Colonic mucosa (tissue), 4 donors: ENCODE data around the gene TGM4. TPM values are rescaled to one million over a fixed set of nuclear protein-coding genes. Genes with fewer than 3 reads are reported as not detected.
"Not testable (repeated sequence)": the region's sequence is repeated elsewhere in the genome, so short reads cannot be mapped to it uniquely, and the experiment has no call there.

Experiments used
- DNase-seq: peaks from one replicate; pipeline ENCODE4 v3.0.0-alpha.2; 2020
- H3K27ac ChIP-seq: fragments of 200-600 bp; one replicate; pipeline ENCODE4 v1.8.0; 2021
- H3K27me3 ChIP-seq: fragments of 200-600 bp; one replicate; pipeline ENCODE4 v1.8.0; 2021
- H3K36me3 ChIP-seq: fragments of 200-600 bp; one replicate; pipeline ENCODE4 v1.8.0; 2021
- H3K4me1 ChIP-seq: fragments of 200-600 bp; one replicate; pipeline ENCODE4 v1.8.0; 2021; ENCODE audit warnings: mild to moderate bottlenecking
- H3K4me3 ChIP-seq: fragments of 200-600 bp; one replicate; pipeline ENCODE4 v1.8.0; 2021
- H3K9ac ChIP-seq, 2 donors: one replicate each; pipeline ENCODE4 v1.7.0; 2013; ENCODE audit warnings: control low read depth in 2 of 2, low read depth in 2 of 2, low read length in 2 of 2
- H3K9me3 ChIP-seq: fragments of 200-600 bp; one replicate; pipeline ENCODE4 v1.8.0; 2021
- intact Hi-C: fragments of 100-400 bp; cut with DNase I; formaldehyde crosslinking; loops from one replicate; pipeline ENCODE4 v1.14.1; 2022
- total RNA-seq, 2 donors: library from RNA; stranded (reverse); fragmentation: NEBNext Ultra II Directional in 1 of 2; extraction: Animal tissue kit (Norgen Biotek cat#: 25700) in 1 of 2; gene quantifications; one replicate each; pipeline ENCODE4 v1.2.1, GENCODE V29; 2021
- TF ChIP-seq, protein P1 (sequence below): fragments of 200-600 bp; IDR thresholded peaks from one replicate; pipeline ENCODE4 v1.8.0; 2022; ENCODE audit warnings: antibody characterized with exemption, mild to moderate bottlenecking
- donor health status: healthy.
- donor health status: DM: no; HTN: no; CAD: no.
- donor health status: DM: no; HTN: no; CAD: no.

Gene TGM4
- total RNA-seq, 2 donors from 2014 or later, result not detected

DNA sequence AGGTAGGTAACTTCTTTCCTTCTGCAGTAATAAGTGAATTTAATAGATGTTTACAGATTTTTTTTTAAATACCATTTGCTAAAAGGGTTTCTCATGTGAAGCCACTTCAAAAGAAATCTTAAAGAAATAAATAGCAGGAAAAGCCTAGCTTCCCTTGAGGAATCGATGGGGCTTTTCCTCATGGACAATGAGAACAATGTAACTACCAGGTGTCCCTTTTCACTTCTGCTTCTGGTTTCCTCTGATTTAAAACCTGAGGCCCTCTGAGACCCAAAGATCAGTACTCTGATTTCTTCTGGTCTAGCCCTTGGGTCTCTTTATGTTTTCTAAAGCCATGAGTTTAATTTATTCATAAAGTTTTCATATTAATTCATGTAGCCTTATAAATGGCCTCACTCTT lies 25.8 kb upstream of the TGM4 start:
- Histone ChIP-seq H3K27ac (no peak overlapping the region), H3K4me3 (no peak overlapping the region), H3K9ac (no peak overlapping the region), H3K4me1 (no peaks in the 10 kb centered on the region), H3K9me3 (no peaks in the 10 kb centered on the region), H3K27me3 (no peaks in the 10 kb centered on the region), H3K36me3 (no peaks in the 10 kb centered on the region)
- intact Hi-C loops, result no loop called here
- TF ChIP-seq, protein P1, sequence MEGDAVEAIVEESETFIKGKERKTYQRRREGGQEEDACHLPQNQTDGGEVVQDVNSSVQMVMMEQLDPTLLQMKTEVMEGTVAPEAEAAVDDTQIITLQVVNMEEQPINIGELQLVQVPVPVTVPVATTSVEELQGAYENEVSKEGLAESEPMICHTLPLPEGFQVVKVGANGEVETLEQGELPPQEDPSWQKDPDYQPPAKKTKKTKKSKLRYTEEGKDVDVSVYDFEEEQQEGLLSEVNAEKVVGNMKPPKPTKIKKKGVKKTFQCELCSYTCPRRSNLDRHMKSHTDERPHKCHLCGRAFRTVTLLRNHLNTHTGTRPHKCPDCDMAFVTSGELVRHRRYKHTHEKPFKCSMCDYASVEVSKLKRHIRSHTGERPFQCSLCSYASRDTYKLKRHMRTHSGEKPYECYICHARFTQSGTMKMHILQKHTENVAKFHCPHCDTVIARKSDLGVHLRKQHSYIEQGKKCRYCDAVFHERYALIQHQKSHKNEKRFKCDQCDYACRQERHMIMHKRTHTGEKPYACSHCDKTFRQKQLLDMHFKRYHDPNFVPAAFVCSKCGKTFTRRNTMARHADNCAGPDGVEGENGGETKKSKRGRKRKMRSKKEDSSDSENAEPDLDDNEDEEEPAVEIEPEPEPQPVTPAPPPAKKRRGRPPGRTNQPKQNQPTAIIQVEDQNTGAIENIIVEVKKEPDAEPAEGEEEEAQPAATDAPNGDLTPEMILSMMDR, result no peak
- DNase-seq, result no peak

DNA sequence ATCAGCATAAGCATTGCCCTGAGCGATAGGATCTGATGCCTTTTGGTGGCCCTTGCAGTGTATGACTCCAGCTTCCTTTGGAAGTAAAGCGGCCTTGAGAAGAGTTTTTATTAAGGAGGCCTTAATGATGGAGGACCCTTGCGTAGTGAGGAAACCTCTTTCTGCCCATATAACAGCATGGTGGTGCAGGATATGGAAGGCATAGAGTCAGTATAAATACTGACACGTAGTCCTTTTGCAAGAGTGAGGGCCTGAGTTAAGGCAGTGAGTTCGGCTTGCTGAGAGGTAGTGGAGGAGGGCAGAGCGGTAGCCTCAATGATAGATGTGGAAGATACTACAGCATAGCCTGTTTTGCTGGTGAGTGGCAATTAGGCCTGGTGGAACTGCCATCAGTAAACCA lies 17.7 kb upstream of the TGM4 start:
- DNase-seq, H3K36me3 ChIP-seq, H3K9me3 ChIP-seq, intact Hi-C loops, H3K4me3 ChIP-seq, H3K4me1 ChIP-seq, H3K9ac ChIP-seq, H3K27ac ChIP-seq, H3K27me3 ChIP-seq: not testable (repeated sequence)

DNA sequence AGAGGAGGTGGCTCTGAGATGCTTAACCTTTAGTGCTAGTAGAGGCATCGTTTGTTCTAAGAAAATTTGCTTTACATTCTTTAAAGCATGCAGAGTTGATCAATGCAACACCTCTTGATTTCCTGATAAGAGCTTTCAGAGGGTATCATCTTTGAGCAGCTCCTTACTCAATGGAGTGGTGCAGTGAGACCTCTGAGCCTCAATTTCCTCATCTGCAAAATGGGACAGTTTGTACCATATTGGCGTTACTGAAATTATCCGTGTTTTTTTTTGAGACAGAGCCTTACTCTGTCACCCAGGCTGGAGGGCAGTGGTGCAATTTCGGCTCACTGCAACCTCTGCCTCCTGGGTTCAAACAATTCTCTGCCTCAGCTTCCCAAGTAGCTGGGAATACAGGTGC lies 14.3 kb upstream of the TGM4 start:
- Histone ChIP-seq H3K4me1 (no peaks in the 10 kb centered on the region), H3K27ac (no peak overlapping the region), H3K9me3 (no peaks in the 10 kb centered on the region), H3K4me3 (no peak overlapping the region), H3K27me3 (no peaks in the 10 kb centered on the region), H3K36me3 (no peaks in the 10 kb centered on the region), H3K9ac (no peak overlapping the region)
- intact Hi-C loops, result no loop called here
- TF ChIP-seq, protein P1, result no peak
- no peak for DNase-seq

DNA sequence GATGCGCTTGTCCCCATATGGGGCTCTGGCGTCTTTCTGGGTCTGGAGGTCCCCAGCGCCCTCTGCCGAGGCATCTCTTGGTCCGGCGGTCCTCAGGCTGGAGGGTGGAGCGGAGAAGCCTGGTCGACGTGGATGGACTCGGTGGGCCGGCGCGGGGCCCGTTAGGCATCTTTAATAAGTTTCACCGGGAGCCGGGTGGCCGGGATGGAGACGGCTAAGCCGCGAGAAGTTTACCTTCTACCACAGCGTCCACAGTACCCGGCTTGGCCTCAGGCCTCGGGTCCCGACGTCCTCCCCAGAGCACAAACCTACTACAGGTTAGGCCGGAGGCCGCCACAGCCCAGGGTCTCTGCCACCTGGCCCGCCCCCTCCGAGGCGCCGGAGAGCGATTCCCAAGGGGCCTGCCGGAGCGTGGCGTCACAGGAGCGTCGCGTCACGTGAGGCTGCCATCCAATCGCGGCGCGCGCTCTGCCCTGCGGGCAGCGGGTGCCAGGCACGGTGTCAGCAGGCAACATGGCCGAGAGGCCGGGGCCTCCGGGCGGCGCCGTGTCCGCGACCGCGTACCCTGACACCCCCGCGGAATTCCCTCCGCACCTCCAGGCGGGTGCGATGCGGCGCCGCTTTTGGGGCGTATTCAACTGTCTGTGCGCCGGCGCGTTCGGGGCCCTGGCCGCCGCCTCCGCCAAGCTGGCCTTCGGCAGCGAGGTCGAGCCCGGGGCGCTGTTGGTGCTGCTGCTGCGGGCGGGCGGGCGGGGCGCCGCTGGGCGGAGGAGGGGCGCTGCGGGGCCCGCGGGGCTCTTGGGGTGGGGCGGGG lies 12.8 kb upstream of the TGM4 start, which contains the start of gene TMEM42:
TMEM42 (plus strand) TSS at position 501 of the 814 bp plus-strand sequence; CDS start at position 514, 13 bp downstream.
- peak; percentile 90 for DNase-seq
- H3K4me3 ChIP-seq, result peak within 1 kb of the TSS; percentile 60
- H3K27me3 ChIP-seq, result no peaks in the 10 kb centered on the region
- H3K4me1 ChIP-seq, result no peaks in the 10 kb centered on the region
- peak within 1 kb of the TSS; percentile 68 for H3K27ac ChIP-seq
- H3K9me3 ChIP-seq, result no peaks in the 10 kb centered on the region
- H3K9ac ChIP-seq, result peak within 1 kb of the TSS; percentile 76 to 90
- TF ChIP-seq, protein P1, result no peak
- H3K36me3 ChIP-seq, result no peaks in the 10 kb centered on the region
- intact Hi-C loops, result no loop called here

DNA sequence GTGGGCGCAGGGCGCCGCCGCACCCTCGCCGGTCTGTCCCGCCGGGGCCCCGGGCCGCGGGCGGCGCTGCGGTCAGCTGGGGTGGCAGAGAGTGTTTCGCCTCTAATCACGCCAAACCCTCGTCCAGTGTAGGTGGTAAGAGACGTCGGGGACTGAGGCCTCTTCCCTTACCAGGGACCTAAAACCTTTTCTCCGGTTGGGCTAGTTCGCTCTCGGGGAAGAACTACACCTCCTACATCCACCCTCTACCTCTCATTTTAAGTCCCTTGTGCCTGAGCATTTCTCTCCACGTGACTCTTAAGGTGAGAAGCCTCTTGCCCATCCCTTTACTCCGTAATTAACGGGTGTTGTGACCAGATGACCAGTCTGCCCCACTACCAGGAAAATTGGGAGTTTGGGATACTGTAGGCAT lies 12.2 kb upstream of the TGM4 start:
- Histone ChIP-seq H3K9ac (peak overlapping the region; percentile 76 to 90), H3K36me3 (no peaks in the 10 kb centered on the region), H3K27me3 (no peaks in the 10 kb centered on the region), H3K27ac (no peak overlapping the region), H3K4me3 (peak overlapping the region; percentile 60), H3K4me1 (no peaks in the 10 kb centered on the region), H3K9me3 (no peaks in the 10 kb centered on the region)
- peak; percentile 31 for DNase-seq
- intact Hi-C loops, result no loop called here
- TF ChIP-seq, protein P1, result no peak

DNA sequence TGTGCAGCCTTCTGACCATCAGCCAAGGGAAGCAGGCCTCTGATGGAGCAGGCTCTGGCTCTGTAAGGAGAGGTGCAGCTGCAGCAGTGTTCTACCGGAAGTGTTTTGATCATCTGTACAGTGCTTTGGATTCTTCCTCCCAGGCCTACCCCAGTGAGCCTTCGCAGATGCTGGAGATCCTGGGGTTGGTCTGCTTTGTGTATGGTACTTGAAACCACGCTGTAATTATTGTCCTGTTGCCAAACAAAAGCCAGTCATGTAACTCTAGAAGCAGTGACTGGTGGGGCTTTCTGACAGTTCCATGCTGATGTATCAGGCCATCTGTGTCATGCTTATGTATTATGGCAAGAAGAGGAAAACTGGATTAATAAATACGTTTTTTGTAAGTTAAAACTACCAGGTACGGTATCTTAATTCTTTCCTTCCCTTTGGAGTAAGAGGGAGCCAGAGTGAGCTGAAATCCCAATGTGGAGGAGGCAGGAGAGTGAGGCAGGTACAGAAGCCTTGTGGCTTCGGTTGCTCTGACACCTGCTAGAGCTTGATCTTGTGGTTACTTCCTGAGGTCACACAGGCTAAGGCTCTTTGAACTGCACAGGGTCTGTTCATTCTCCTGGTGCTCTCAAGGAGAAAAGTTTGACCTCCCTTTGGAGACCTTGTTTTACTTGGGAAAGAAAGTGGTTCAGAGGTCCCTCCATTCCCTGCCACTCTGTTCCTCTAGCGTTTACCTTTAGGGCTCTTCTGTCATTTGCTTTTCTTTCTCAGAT lies 9.0 kb upstream of the TGM4 start:
- Histone ChIP-seq H3K36me3 (no peaks in the 10 kb centered on the region), H3K27ac (no peak overlapping the region), H3K9me3 (no peaks in the 10 kb centered on the region), H3K4me3 (no peak overlapping the region), H3K27me3 (no peaks in the 10 kb centered on the region), H3K9ac (no peak overlapping the region), H3K4me1 (no peaks in the 10 kb centered on the region)
- no peak for DNase-seq
- intact Hi-C loops, result no loop called here
- TF ChIP-seq, protein P1, result no peak
